Measurements from ENCODE around the gene WDFY4.

WDFY4 gene

GRCh38 chr10:48794074-48794473, 109.4 kb downstream of the WDFY4 start:
- Histone ChIP-seq H3K27me3 (ENCODE audit: control insufficient read depth, insufficient read depth, low read length) (peaks cover 20% of the 10 kb centered on the region), H3K36me3 (ENCODE audit: insufficient read depth, low read length) (no peaks in the 10 kb centered on the region), H3K4me1 (ENCODE audit: control insufficient read depth, insufficient read depth, low read length) (no peaks in the 10 kb centered on the region), H3K4me3 (ENCODE audit: low read length) (no peak overlapping the region), H3K9ac (ENCODE audit: low read depth, low read length) (no peak overlapping the region), H3K9me3 (replicated peaks; ENCODE audit: low read length) (no peaks in the 10 kb centered on the region), H3K4me2 (ENCODE audit: low read length) (no peak overlapping the region)

- Histone ChIP-seq H3K36me3 (ENCODE audit: insufficient read depth, low read length) (no peaks in the 10 kb centered on the region), H3K4me1 (ENCODE audit: control insufficient read depth, insufficient read depth, low read length) (no peaks in the 10 kb centered on the region), H3K9me3 (replicated peaks; ENCODE audit: low read length) (no peaks in the 10 kb centered on the region)
These were observed 112.1 kb downstream of the WDFY4 start for GRCh38 chr10:48796713-48797245.

GRCh38 chr10:48797830-48798229, 113.2 kb downstream of the WDFY4 start:
- no peaks in the 10 kb centered on the region for H3K36me3 ChIP-seq (ENCODE audit: insufficient read depth, low read length)
- no peaks in the 10 kb centered on the region for H3K9me3 ChIP-seq (replicated peaks; ENCODE audit: low read length)
- no peak overlapping the region for H3K4me2 ChIP-seq (ENCODE audit: low read length)
- no peaks in the 10 kb centered on the region for H3K4me1 ChIP-seq (ENCODE audit: control insufficient read depth, insufficient read depth, low read length)
- H3K9ac ChIP-seq (ENCODE audit: low read depth, low read length), result no peak overlapping the region
- no peak overlapping the region for H3K4me3 ChIP-seq (ENCODE audit: low read length)
- H3K27me3 ChIP-seq (ENCODE audit: control insufficient read depth, insufficient read depth, low read length), result peaks cover 5% of the 10 kb centered on the region

More at GRCh38 chr10:48796713-48797245, 112.1 kb downstream of the WDFY4 start:
- no peak overlapping the region for H3K9ac ChIP-seq (ENCODE audit: low read depth, low read length)
- H3K4me2 ChIP-seq (ENCODE audit: low read length), result no peak overlapping the region
- H3K4me3 ChIP-seq (ENCODE audit: low read length), result no peak overlapping the region
- peaks cover 5% of the 10 kb centered on the region for H3K27me3 ChIP-seq (ENCODE audit: control insufficient read depth, insufficient read depth, low read length)

GRCh38 chr10:48798481-48799254, 114.0 kb downstream of the WDFY4 start:
- Histone ChIP-seq H3K36me3 (ENCODE audit: insufficient read depth, low read length) (no peaks in the 10 kb centered on the region), H3K4me2 (ENCODE audit: low read length) (no peak overlapping the region), H3K9me3 (replicated peaks; ENCODE audit: low read length) (no peaks in the 10 kb centered on the region), H3K4me3 (ENCODE audit: low read length) (no peak overlapping the region), H3K9ac (ENCODE audit: low read depth, low read length) (no peak overlapping the region), H3K27me3 (ENCODE audit: control insufficient read depth, insufficient read depth, low read length) (peaks cover 9% of the 10 kb centered on the region), H3K4me1 (ENCODE audit: control insufficient read depth, insufficient read depth, low read length) (no peaks in the 10 kb centered on the region)

- Histone ChIP-seq H3K9ac (ENCODE audit: low read depth, low read length) (no peak overlapping the region), H3K4me1 (ENCODE audit: control insufficient read depth, insufficient read depth, low read length) (no peaks in the 10 kb centered on the region)
These were observed 114.8 kb downstream of the WDFY4 start for GRCh38 chr10:48799341-48800006.

GRCh38 chr10:48800007-48800675, 115.5 kb downstream of the WDFY4 start:
- Histone ChIP-seq H3K4me3 (ENCODE audit: low read length) (no peak overlapping the region), H3K4me1 (ENCODE audit: control insufficient read depth, insufficient read depth, low read length) (no peaks in the 10 kb centered on the region), H3K4me2 (ENCODE audit: low read length) (no peak overlapping the region), H3K9ac (ENCODE audit: low read depth, low read length) (no peak overlapping the region), H3K9me3 (replicated peaks; ENCODE audit: low read length) (no peaks in the 10 kb centered on the region), H3K27me3 (ENCODE audit: control insufficient read depth, insufficient read depth, low read length) (peaks cover 15% of the 10 kb centered on the region), H3K36me3 (ENCODE audit: insufficient read depth, low read length) (no peaks in the 10 kb centered on the region)

More at GRCh38 chr10:48799341-48800006, 114.8 kb downstream of the WDFY4 start:
- peaks cover 13% of the 10 kb centered on the region for H3K27me3 ChIP-seq (ENCODE audit: control insufficient read depth, insufficient read depth, low read length)
- H3K36me3 ChIP-seq (ENCODE audit: insufficient read depth, low read length), result no peaks in the 10 kb centered on the region
- no peak overlapping the region for H3K4me3 ChIP-seq (ENCODE audit: low read length)
- H3K4me2 ChIP-seq (ENCODE audit: low read length), result no peak overlapping the region
- H3K9me3 ChIP-seq (replicated peaks; ENCODE audit: low read length), result no peaks in the 10 kb centered on the region

- no peak overlapping the region for H3K4me2 ChIP-seq (ENCODE audit: low read length)
- no peaks in the 10 kb centered on the region for H3K4me1 ChIP-seq (ENCODE audit: control insufficient read depth, insufficient read depth, low read length)
- H3K9me3 ChIP-seq (replicated peaks; ENCODE audit: low read length), result no peaks in the 10 kb centered on the region
- H3K4me3 ChIP-seq (ENCODE audit: low read length), result no peak overlapping the region
- no peak overlapping the region for H3K9ac ChIP-seq (ENCODE audit: low read depth, low read length)
- peaks cover 24% of the 10 kb centered on the region for H3K27me3 ChIP-seq (ENCODE audit: control insufficient read depth, insufficient read depth, low read length)
- H3K36me3 ChIP-seq (ENCODE audit: insufficient read depth, low read length), result no peaks in the 10 kb centered on the region
These were observed 116.3 kb downstream of the WDFY4 start for GRCh38 chr10:48801001-48801421.

- Histone ChIP-seq H3K27me3 (ENCODE audit: control insufficient read depth, insufficient read depth, low read length) (peaks cover 31% of the 10 kb centered on the region), H3K4me2 (ENCODE audit: low read length) (no peak overlapping the region), H3K36me3 (ENCODE audit: insufficient read depth, low read length) (no peaks in the 10 kb centered on the region), H3K4me3 (ENCODE audit: low read length) (no peak overlapping the region), H3K4me1 (ENCODE audit: control insufficient read depth, insufficient read depth, low read length) (no peaks in the 10 kb centered on the region), H3K9me3 (replicated peaks; ENCODE audit: low read length) (no peaks in the 10 kb centered on the region), H3K9ac (ENCODE audit: low read depth, low read length) (no peak overlapping the region)
These were observed 118.0 kb downstream of the WDFY4 start for GRCh38 chr10:48802611-48803071.

GRCh38 chr10:48803801-48804584, 119.3 kb downstream of the WDFY4 start:
- Histone ChIP-seq H3K4me1 (ENCODE audit: control insufficient read depth, insufficient read depth, low read length) (no peaks in the 10 kb centered on the region), H3K36me3 (ENCODE audit: insufficient read depth, low read length) (no peaks in the 10 kb centered on the region), H3K27me3 (ENCODE audit: control insufficient read depth, insufficient read depth, low read length) (peaks cover 31% of the 10 kb centered on the region), H3K4me3 (ENCODE audit: low read length) (no peak overlapping the region), H3K4me2 (ENCODE audit: low read length) (no peak overlapping the region), H3K9me3 (replicated peaks; ENCODE audit: low read length) (no peaks in the 10 kb centered on the region), H3K9ac (ENCODE audit: low read depth, low read length) (no peak overlapping the region)

GRCh38 chr10:48804740-48805182, 120.1 kb downstream of the WDFY4 start:
- H3K4me3 ChIP-seq (ENCODE audit: low read length), result no peak overlapping the region
- no peaks in the 10 kb centered on the region for H3K36me3 ChIP-seq (ENCODE audit: insufficient read depth, low read length)
- no peaks in the 10 kb centered on the region for H3K9me3 ChIP-seq (replicated peaks; ENCODE audit: low read length)
- no peak overlapping the region for H3K4me2 ChIP-seq (ENCODE audit: low read length)
- no peaks in the 10 kb centered on the region for H3K4me1 ChIP-seq (ENCODE audit: control insufficient read depth, insufficient read depth, low read length)
- peaks cover 31% of the 10 kb centered on the region for H3K27me3 ChIP-seq (ENCODE audit: control insufficient read depth, insufficient read depth, low read length)
- no peak overlapping the region for H3K9ac ChIP-seq (ENCODE audit: low read depth, low read length)

All from skeletal muscle satellite cell (primary cell).